Retinal pigment epithelial cell (primary cell): Measurements from ENCODE around the gene CCDC18.

Experiments
- DNase-seq: peaks from one replicate; pipeline ENCODE4 v3.0.0-alpha.2; 2010; ENCODE audit warnings: low read depth
- H3K4me3 ChIP-seq: 2 replicates; pipeline ENCODE4 v1.5.1; 2011; ENCODE audit warnings: mild to moderate bottlenecking, low read length, control low read depth, moderate library complexity
- CTCF ChIP-seq: conservative IDR thresholded peaks from 2 replicates; pipeline ENCODE4 v1.5.1; 2011; ENCODE audit warnings: low read depth, low read length, control low read depth, inconsistent platforms

CCDC18 gene

GRCh38 chr1:93180723-93181613, at the start of gene CCDC18:
Gene CCDC18, plus strand, starts transcription at chr1:93180724. Its CDS starts 2,638 bp downstream, at chr1:93183362.
- peak within 1 kb of the TSS; percentile 90 for H3K4me3 ChIP-seq
- DNase-seq, result no peak
- TF ChIP-seq CTCF, result no peak

DNA sequence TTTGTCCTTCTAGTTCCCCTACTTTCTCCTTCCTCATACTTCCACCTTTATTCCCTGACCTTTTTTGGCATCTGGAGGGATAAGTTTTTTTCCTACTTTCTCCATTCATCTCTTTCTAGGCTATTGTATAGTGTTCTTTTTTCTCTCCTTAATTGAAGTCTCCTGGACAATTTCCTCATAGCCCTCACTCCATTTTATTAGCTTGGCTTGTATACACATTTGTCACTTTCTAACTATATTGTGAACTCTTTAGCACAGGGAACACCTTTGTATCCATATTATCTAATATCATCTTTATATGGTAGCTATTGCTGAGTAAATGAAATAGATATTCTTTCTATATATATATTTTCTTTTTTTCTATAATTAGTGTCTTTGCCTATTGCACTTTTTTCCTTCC, 47.9 kb upstream of the CCDC18 start:
- no peak for TF ChIP-seq CTCF
- DNase-seq, result no peak
- H3K4me3 ChIP-seq, result no peak overlapping the region

DNA sequence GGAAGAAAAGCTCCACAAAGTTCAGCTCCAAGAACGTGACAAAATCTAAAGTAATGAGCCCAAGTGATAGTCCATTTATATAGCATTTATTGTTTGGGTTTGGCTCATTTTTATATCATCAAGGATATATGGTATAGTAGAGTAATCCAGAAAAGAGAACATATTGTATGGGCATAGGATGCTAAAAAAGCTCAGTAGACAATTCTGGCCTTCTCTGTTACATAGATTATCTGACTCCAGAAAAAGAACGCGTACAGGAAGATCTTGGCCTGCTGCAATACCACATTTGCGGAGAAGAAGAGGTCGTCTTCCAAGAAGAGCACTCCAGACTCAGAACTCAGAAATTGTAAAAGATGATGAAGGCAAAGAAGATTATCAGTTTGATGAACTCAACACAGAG, 44.1 kb upstream of the CCDC18 start:
- no peak overlapping the region for H3K4me3 ChIP-seq
- no peak for TF ChIP-seq CTCF
- DNase-seq, result no peak

GRCh38 chr1:93137604-93138292, 42.8 kb upstream of the CCDC18 start:
- no peak for TF ChIP-seq CTCF
- no peak for DNase-seq
- H3K4me3 ChIP-seq, result no peak overlapping the region

- H3K4me3 ChIP-seq, result no peak overlapping the region
- no peak for DNase-seq
- no peak for TF ChIP-seq CTCF
These were observed 40.4 kb upstream of the CCDC18 start for GRCh38 chr1:93140106-93140505.

DNA sequence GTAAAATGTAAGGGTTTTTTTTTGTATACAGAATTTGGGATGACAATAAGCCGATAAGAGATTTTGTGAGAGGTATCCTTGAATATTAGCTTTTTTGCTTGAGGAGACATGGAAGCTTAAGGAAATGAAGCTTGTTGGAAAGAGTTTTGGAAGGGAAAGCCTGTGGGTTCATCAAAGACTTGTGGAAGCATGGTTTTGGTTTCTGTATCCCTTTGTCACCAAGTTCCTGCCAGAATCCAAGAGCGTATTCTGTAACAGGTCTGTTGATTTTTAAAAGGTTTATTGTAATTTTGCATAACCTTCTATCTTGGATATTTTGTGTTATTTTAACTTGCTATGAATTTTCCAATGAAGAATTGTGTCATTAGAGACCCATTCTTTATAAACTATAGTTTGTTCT, 38.4 kb upstream of the CCDC18 start:
- no peak for TF ChIP-seq CTCF
- DNase-seq, result no peak
- H3K4me3 ChIP-seq, result no peak overlapping the region
